Neutrophil (primary cell): ENCODE results near the gene TMC1.
"Not testable (repeated sequence)": the region's sequence is repeated elsewhere in the genome, so short reads cannot be mapped to it uniquely, and the experiment has no call there.

Source experiments
- H3K27ac ChIP-seq: fragments of 200-600 bp; sonication (generic); 2 replicates; pipeline ENCODE4 v1.5.1; 2016; ENCODE audit warnings: mild to moderate bottlenecking, moderate library complexity
- H3K27me3 ChIP-seq: fragments of 200-600 bp; sonication (generic); 2 replicates; pipeline ENCODE4 v1.6.0; 2016; ENCODE audit warnings: mild to moderate bottlenecking
- H3K36me3 ChIP-seq: fragments of 200-600 bp; sonication (generic); 2 replicates; pipeline ENCODE4 v1.5.1; 2017
- H3K4me1 ChIP-seq, 2 experiments: fragments of 200-600 bp in 1 of 2; sonication (generic) in 1 of 2; 1 replicate in 1 of 2; 2 replicates in 1 of 2; pipeline versions ENCODE4 v1.5.1 to v1.6.1; 2013 to 2016; ENCODE audit warnings: low read depth in 1 of 2, low read length in 1 of 2, mild to moderate bottlenecking in 1 of 2, moderate library complexity in 1 of 2; ENCODE audit not compliant: control insufficient read depth in 1 of 2, insufficient read depth in 1 of 2
- H3K4me3 ChIP-seq, 2 experiments: fragments of 200-600 bp in 1 of 2; sonication (generic) in 1 of 2; 1 replicate in 1 of 2; 2 replicates in 1 of 2; pipeline ENCODE4 v1.5.1; 2013 to 2016; ENCODE audit warnings: low read depth in 1 of 2, low read length in 1 of 2, mild to moderate bottlenecking in 1 of 2, moderate library complexity in 1 of 2
- H3K9me3 ChIP-seq: fragments of 200-600 bp; sonication (generic); 2 replicates; pipeline ENCODE4 v1.5.1; 2016
- CTCF ChIP-seq: fragments of 200-600 bp; sonication (generic); IDR thresholded peaks from 2 replicates; pipeline ENCODE4 v1.5.1; 2016; ENCODE audit warnings: antibody characterized with exemption

TMC1 gene

GRCh38 chr9:72539824-72540347, 18.5 kb downstream of the TMC1 start:
- no peak overlapping the region for H3K27ac ChIP-seq
- H3K4me1 ChIP-seq: no peaks in the 10 kb centered on the region
- no peaks in the 10 kb centered on the region for H3K27me3 ChIP-seq
- no peaks in the 10 kb centered on the region for H3K36me3 ChIP-seq
- no peaks in the 10 kb centered on the region for H3K9me3 ChIP-seq
- no peak overlapping the region for H3K4me3 ChIP-seq
- no peak for TF ChIP-seq CTCF

GRCh38 chr9:72540348-72540873, 19.0 kb downstream of the TMC1 start:
- Histone ChIP-seq H3K27ac (no peak overlapping the region), H3K27me3 (no peaks in the 10 kb centered on the region), H3K36me3 (no peaks in the 10 kb centered on the region), H3K4me3 (no peak overlapping the region), H3K9me3 (no peaks in the 10 kb centered on the region), H3K4me1 (no peaks in the 10 kb centered on the region)
- no peak for TF ChIP-seq CTCF

- H3K4me1 ChIP-seq, H3K9me3 ChIP-seq, H3K27me3 ChIP-seq, H3K4me3 ChIP-seq, H3K36me3 ChIP-seq, H3K27ac ChIP-seq: not testable (repeated sequence)
These were observed 21.1 kb downstream of the TMC1 start for GRCh38 chr9:72542537-72542833.

GRCh38 chr9:72542917-72543316, 21.5 kb downstream of the TMC1 start:
- no peaks in the 10 kb centered on the region for H3K36me3 ChIP-seq
- no peak overlapping the region for H3K27ac ChIP-seq
- H3K4me1 ChIP-seq: no peaks in the 10 kb centered on the region
- no peaks in the 10 kb centered on the region for H3K27me3 ChIP-seq
- H3K9me3 ChIP-seq: no peaks in the 10 kb centered on the region
- no peak for TF ChIP-seq CTCF
- no peak overlapping the region for H3K4me3 ChIP-seq

- Histone ChIP-seq H3K4me3 (no peak overlapping the region), H3K36me3 (no peaks in the 10 kb centered on the region)
These were observed 29.9 kb downstream of the TMC1 start for GRCh38 chr9:72551306-72551705.

GRCh38 chr9:72552356-72552755, 30.9 kb downstream of the TMC1 start:
- Histone ChIP-seq H3K27ac (no peak overlapping the region), H3K4me1 (no peaks in the 10 kb centered on the region), H3K36me3 (no peaks in the 10 kb centered on the region), H3K9me3 (no peaks in the 10 kb centered on the region), H3K27me3 (no peaks in the 10 kb centered on the region), H3K4me3 (no peak overlapping the region)
- TF ChIP-seq CTCF: no peak

More at GRCh38 chr9:72551306-72551705, 29.9 kb downstream of the TMC1 start:
- Histone ChIP-seq H3K4me1 (no peaks in the 10 kb centered on the region), H3K27ac (no peak overlapping the region), H3K9me3 (no peaks in the 10 kb centered on the region), H3K27me3 (no peaks in the 10 kb centered on the region)
- TF ChIP-seq CTCF: no peak
